ENCODE data around the gene ARHGAP6.

The ARHGAP6 gene, protein sequence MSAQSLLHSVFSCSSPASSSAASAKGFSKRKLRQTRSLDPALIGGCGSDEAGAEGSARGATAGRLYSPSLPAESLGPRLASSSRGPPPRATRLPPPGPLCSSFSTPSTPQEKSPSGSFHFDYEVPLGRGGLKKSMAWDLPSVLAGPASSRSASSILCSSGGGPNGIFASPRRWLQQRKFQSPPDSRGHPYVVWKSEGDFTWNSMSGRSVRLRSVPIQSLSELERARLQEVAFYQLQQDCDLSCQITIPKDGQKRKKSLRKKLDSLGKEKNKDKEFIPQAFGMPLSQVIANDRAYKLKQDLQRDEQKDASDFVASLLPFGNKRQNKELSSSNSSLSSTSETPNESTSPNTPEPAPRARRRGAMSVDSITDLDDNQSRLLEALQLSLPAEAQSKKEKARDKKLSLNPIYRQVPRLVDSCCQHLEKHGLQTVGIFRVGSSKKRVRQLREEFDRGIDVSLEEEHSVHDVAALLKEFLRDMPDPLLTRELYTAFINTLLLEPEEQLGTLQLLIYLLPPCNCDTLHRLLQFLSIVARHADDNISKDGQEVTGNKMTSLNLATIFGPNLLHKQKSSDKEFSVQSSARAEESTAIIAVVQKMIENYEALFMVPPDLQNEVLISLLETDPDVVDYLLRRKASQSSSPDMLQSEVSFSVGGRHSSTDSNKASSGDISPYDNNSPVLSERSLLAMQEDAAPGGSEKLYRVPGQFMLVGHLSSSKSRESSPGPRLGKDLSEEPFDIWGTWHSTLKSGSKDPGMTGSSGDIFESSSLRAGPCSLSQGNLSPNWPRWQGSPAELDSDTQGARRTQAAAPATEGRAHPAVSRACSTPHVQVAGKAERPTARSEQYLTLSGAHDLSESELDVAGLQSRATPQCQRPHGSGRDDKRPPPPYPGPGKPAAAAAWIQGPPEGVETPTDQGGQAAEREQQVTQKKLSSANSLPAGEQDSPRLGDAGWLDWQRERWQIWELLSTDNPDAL (N-terminal part only)

DNA sequence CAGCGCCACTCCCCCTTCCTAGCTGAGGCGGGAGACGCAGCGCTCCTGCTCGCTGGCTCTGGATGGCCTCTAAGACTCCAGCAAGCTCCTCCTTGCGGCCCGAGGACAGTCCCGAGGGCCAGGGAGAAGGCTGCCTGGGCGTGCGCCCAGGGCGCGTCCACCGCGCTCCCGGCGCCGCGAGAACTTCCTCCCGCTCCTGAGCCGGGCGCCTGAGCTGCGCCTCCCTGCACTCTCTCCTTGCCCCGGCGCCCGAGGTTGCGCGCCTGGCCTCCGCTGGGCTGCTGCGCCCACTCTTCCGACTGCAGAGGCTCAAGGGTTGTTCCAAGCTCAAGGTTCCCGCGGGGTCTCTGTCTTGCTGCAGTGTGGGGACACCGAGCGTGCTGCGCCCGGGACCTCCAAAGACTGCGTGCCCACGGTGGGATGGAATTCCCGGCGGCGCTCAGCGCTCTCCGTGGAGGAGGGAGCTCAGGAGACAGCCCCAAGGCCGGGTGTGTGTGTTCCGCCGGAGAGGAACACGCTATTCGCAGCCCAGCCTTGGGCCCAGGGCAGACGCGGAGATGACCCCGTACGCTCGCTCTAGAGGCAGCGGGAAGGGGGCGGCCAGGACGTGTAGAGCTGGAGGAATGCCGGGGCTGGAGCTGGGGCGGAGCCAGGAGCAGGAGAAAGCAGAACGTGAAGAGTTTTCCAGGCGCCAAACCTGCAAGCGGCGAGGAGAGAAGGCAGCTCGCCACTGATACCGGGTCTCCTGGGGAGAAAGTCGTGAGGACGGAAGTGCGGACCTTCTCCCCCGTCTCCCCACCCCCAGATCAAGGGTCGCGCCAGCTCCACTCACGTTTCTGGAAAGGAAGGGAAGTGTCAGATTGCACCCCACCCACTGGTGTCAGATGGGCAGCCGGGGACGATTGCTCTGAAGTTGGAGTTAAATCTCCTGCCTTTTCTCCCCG lies at the start of gene ARHGAP6:
TSS of gene ARHGAP6 (minus strand) at position 753 of the 944 bp plus-strand sequence. CDS start 1,092 bp downstream, outside the sequence.
- DNase-seq (ENCODE audit: low spot score): no peak

DNA sequence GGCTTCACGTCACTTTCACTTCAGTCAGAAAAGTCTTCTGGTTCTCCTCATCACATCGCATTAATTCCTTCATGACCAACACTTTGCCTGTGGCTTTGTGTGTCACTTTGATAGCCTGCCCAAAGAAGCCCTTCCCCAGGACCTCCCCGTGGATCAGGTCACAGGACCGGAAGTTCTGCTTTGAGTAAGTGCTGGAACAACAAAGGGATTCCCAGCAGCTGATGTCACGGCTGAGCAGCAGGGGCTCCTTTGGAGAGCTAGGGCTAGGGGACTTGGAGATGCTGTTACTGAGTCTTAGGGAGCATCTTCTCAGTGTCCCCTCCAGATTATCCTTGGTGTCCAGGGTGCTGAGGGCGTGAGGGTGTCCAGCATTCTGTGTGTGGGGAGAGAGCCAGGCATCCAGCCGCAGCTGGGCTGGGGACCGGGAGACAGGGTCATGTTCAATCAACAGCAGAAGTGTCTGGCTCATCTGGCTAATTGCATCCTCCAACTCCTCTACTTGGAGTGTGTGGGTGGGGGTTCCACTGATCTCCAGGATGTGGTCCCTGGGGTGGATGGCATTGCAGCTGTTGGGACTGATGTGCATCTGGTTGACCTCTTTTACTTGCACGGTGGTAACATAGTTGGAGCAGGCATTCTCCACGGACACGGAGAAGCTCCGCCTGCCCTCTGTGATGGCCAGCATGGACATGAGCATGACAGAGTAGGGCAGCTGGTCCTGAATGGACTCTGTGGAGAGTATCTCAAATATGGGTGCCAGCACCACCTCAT lies 39.2 kb upstream of the ARHGAP6 start:
- no peak for DNase-seq (ENCODE audit: low spot score)

DNA sequence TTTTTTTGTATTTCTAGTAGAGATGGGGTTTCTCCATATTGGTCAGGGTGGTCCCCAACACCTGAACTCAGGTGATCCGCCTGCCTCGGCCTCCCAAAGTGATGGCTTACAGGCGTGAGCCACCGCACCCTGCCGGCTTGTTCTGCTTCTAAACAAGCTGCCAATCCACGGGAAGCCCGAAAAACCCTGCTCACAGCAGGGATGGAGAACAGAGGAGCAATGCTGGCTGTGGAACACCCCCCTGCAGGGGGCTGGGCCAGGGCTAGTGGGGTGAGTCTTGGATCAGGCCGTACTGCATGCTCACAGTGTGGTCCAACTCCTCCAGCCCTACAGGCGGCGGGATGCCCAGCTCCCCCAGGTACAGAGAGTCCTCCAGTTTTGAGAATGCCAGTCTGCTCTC lies 38.1 kb upstream of the ARHGAP6 start:
- DNase-seq (ENCODE audit: low spot score): no peak

DNA sequence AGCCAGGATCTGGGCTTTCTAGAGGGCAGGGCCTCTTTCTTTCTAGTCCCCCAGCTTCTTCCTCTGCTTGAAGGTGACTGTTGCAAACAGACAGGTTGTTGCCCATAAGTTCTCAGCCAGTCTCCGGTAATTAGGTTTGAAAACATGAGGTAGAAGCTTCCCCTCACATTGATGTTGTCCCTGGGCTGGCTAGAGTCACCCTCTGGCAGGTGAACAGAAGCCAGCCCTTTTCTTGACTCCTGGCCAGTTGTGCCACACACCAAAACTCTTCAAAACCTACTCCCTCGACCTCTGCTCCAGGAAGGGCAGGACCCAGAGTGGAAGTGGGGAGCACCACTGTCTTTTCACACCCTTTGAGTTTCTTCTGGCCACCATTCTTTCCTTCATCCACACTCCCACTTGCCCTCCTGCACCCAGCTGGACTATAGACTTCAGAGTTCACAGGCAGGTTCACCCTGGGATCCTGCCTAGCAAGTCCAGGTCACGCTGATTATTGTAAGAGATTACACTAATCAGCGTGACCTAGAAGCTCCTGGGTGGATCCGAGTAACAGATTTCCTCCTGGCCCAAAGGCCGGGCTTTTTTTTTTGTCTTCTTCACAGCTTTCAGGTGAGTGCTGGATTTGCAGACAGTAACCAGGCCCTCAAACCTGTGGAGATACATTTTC lies 37.4 kb upstream of the ARHGAP6 start:
- no peak for DNase-seq (ENCODE audit: low spot score)

DNA sequence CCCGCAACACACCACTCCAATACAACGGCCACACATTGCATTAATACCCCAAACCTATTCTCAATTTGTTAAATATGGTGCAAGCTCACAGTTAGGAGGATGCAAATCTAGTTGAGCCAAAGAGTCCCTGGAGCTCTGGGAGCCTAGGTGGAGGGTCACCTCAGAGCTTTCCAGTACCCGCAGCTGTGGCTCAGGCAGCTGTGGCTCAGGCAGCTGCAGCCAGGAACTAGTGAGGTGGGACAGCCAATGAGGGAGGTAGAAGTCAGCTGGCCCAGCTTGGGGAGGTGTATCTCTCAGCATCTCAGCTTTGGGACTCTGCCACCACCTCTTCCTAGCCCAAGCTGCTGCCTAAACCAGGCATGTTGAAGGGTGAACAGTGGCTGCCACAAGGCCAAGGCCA lies 36.7 kb upstream of the ARHGAP6 start:
- no peak for DNase-seq (ENCODE audit: low spot score)

DNA sequence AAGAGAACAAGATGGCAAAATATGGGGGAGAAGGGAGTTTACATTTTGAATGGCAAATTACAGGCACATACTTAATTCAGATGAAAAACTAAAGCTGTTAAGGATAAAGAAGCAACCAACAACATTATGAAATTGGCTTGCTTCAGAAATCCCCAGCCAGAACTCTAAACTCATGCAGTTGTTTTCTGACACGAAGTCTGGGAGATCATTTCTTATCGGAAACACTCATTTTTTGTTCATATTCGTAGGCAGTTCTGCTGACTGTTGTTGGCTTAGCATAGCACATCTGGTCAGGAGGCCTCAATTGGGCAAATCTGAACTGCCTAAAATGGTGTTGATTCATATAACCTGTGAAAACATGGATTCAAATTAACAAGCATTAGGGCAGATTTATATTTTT lies 33.0 kb upstream of the ARHGAP6 start:
- no peak for DNase-seq (ENCODE audit: low spot score)

DNA sequence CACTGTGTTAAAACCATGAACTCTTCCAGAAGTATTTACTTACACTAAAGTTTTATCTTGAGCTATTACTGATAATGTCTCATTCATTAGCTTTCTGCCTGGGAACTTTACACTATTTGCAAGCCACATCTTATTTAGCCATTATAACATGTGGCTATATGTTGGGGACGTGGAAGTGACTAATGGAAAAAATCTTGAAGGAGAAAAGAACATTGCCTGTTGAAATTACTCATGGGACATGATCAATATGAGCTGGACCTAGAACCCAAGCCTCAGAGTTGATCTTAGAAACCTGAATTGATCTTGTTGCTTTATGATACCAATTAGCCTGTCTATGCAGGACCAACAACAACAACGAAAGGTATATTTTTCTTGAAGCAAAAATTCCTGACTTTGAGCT lies 22.5 kb upstream of the ARHGAP6 start:
- DNase-seq (ENCODE audit: low spot score): no peak

DNA sequence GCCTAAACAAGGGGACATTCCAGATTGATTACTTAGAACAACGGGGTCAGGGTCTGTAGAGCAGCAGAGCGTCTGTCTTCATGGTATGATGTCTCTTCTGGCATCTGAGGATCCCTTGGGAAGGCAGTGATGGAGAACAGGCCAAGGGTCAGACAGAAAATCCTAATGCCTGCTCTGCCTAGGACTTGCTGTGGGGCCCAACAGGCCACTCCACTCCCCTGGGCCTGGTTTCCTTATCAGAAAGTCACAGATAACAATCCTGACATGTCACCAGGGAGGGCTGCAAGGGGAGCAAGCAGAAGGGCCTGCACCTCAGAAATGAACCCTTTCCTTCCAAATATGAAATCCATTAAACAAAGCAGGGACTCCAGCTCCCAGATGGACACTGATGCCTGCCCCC lies 21.4 kb upstream of the ARHGAP6 start:
- no peak for DNase-seq (ENCODE audit: low spot score)

DNA sequence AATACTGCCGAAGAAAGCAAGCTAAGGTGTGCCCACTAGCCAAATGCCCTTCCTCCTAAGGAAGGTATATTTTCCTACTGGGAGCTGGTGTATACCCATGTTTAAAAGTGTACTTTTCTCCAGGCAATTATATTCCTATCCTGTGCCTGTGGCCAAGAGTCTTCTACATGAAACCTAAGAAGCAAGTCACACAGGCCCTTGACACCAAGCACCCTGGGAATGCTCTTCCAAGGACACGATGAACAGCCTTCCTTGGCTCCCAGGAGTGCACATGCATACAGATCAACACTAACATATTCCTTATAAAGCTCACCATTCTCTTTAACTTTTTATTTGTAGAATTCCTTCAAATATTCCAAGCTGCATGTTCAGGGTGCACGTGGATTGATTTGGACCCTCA lies 17.3 kb upstream of the ARHGAP6 start:
- no peak for DNase-seq (ENCODE audit: low spot score)

DNA sequence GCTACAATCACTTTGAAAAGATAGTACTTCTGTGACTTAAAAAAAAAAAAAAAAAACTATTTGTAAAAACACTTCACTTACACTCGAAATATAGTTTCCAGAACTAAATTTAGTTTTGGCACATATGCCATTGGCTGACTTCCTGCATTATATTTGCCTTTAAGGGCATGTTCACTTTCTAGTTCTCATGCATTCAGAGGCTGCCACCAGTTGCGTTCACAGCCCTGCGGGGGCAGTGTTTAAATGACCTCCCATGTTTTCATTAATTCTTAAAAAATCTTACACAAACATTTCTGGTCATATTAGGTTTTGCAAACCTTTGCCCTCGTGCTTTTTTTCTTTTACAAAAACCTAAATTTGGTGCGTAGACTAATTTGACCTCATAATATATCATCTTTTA lies 12.4 kb upstream of the ARHGAP6 start:
- peak; percentile 7 for DNase-seq (ENCODE audit: low spot score)

DNA sequence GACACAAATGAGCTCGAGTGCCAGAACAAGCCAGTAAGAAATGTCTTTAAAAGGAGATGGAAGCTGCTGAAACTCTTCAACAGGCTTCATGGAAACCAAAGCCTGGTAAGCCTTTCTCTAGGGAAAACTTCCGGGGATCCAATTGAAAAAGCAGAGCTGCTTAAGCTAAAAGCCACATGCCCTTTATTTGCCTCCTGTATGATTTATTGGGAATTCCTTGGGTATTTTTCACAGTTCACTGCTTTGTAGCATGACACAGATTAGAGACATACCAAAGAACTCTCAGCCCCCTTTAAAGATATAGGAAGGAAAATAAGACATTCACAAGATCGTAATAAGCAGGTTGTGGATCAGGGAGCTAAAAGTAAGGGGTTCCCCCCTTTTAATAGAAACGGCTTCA lies 6.5 kb upstream of the ARHGAP6 start:
- no peak for DNase-seq (ENCODE audit: low spot score)

DNA sequence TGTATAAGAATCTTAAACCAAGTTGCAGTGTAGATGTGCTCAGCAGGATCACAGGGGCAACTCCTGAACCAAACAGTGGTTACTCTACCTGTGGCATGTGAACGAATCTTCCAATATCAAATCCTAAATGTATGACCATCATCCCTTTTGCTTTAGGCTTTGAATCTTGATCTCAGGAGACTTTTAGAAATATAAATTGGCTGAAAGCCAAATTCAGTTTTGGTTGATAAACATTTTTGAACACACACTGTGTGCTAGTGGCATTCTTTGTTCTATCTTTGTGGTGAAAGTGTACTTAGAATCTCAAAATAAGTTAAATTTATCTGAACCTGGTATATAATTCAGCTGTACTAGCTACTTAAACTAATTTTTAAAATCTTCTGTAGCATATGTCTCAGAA lies 4.6 kb upstream of the ARHGAP6 start:
- no peak for DNase-seq (ENCODE audit: low spot score)

DNA sequence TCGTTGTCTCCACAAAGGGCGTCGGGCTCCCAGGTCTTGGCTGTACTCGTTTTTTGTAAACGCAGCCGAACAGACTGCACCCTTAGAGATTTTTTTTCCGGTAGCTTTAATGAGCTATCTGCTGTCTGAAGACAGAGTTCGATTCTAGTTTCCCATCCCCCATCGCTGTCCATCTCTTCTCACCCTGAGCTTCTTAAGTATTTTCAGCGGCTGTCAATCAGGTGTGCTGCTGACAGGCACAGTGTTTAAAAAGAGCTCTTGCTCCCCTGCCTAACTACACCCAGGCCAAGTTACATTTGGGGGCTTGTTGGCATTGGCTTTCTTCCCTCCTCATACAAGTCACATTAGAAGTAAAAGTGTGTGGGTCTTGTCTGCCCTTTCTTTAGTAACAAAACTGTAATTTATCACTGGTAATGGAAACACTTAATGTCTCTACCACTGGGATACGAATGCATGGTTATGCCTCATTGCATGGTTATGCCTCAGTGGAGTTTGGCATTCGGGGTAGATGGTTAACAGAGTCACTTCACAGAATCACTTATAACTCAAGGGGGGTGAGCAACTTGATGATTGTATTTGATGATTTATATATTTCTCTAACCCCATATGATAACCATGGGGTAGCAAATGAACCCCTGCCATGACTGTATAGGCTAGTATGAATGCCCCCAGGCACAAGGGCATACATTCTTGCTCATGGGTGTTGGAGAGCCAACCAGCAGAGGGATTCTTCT lies 1.4 kb upstream of the ARHGAP6 start:
- DNase-seq (ENCODE audit: low spot score): no peak

DNA sequence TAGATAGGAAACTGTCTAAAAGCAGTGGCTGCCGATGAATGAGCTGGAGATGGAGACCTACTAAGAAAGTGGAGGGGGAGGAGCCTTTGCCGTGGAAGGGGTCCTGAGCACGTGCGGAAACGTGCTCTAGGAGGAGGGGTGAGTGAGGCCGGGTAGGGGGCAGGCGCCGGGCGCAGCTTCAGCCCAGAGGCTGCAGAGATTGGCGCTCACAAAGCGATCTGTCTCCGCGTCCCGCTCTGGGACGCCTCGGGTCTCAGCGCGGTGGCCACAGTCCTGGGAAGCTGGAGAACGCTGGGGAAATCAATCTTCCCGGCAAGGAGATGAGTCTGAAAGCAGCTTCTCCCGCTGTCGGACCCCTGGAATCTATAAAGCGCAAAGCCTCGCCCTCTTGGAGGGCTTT lies 444 bp upstream of the ARHGAP6 start:
- no peak for DNase-seq (ENCODE audit: low spot score)

DNA sequence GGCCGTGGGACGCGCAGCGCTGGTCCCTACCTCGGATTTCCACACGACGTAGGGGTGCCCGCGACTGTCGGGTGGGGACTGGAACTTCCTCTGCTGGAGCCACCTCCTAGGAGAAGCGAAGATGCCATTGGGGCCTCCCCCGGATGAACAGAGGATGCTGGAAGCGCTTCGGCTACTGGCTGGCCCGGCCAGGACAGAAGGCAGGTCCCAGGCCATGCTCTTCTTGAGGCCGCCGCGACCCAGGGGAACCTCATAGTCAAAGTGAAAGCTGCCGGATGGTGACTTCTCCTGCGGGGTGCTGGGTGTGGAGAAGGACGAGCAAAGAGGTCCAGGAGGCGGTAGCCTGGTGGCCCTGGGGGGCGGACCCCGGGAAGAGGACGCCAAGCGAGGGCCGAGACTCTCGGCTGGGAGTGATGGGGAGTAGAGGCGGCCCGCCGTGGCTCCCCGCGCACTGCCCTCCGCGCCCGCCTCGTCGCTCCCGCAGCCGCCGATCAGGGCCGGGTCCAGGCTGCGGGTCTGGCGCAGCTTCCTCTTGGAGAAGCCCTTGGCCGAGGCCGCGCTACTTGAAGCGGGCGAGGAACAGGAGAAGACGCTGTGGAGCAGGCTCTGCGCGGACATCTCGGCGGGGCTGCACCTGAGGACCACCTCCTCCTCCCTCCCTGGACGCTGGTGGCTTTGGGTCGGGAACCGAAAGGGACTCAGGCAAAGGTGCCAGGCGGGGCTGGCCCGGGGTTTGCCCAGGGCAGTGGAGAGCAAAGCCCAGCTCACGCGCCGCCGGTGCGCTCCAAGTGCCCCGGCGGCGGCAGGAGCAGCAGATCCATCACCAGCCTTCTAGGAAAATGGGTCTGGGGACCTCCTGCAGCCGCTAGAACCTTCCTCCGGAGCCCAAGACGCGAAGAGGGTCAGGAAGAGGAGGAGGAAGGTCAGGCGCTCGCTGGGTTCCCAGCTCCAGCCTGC lies 1.2 kb downstream of the ARHGAP6 start:
- no peak for DNase-seq (ENCODE audit: low spot score)

DNA sequence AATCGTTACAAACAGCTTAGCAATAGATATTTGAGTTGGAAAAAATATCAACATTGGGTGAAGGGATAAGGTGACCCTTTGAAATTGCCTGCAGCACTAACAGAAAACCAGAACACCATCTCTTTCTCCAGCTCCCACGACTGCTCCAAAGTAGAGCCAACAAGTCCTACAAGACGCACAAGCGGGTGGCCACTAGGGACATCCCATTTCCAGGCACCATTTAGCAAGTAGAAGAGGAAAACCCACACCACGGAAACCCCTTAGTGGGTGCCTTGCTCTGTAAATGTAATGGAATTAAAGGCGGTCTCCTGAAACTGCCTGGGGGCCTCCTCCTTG lies 1.9 kb downstream of the ARHGAP6 start:
- no peak for DNase-seq (ENCODE audit: low spot score)

DNA sequence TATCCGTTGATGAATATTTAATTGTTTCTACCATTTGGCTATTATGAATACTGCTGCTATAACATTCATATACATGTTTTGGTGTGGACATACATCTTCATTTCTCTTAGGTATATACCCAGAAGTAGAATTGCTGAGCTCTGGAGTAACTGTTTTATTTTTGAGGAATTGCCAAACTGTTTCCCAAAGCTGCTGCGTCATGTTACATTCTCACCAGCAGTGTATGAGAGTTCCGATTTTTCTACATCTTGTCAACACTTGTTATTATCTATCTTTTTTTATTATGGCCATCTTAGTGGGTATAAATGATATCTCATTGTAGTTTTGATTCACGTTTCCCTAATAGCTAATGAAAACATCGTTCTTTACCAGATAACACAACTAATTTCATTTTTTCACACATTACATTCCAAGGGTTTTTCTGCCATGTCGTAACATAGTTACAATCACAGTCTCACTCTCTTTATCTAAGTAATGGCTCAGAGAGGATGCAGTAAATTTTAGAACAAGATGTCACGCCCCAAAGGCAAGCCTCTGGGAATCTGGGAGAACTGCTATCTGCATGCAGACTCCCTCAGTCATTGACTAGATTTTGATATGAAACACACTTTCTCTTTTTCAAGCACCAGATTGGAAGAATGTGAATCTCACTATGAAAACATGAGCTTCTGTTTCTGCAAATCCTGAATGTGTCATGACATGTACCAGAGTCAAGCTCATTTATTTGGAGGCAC lies 10.3 kb downstream of the ARHGAP6 start:
- DNase-seq (ENCODE audit: low spot score): no peak

Data from NAMALWA (cell line).